ENCODE results near the gene VPS13D. TPM values are rescaled to one million over a fixed set of nuclear protein-coding genes. Genes with fewer than 3 reads are reported as not detected.

Gene VPS13D
- total RNA-seq, 2 donors from 2014 or later, result 54.0 to 63.3 TPM

DNA sequence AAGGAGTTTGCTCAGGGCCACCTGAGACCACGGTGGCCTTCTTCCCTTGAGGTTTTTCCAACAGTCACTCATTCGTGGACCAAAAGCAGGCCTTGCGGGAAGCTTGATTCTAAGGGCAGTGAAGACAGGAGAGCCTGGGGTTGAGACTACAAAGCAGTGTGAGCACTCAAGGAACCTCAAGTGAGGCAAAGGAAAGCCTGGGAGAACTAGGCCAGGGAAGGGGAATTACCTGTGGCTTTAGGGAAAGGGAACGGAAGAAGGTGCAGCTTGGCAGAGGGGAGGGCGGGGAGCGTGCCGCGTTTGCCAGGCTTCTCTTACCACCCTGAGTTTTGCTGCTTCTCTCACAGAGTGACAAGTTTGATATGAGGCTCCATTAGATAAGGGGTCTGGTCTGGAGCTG lies 273.9 kb downstream of the VPS13D start:
- ATAC-seq (no peak), DNase-seq (no peak)
- no peak overlapping the region for H3K27ac ChIP-seq
- H3K4me3 ChIP-seq, result no peak overlapping the region
- TF ChIP-seq, protein P1, sequence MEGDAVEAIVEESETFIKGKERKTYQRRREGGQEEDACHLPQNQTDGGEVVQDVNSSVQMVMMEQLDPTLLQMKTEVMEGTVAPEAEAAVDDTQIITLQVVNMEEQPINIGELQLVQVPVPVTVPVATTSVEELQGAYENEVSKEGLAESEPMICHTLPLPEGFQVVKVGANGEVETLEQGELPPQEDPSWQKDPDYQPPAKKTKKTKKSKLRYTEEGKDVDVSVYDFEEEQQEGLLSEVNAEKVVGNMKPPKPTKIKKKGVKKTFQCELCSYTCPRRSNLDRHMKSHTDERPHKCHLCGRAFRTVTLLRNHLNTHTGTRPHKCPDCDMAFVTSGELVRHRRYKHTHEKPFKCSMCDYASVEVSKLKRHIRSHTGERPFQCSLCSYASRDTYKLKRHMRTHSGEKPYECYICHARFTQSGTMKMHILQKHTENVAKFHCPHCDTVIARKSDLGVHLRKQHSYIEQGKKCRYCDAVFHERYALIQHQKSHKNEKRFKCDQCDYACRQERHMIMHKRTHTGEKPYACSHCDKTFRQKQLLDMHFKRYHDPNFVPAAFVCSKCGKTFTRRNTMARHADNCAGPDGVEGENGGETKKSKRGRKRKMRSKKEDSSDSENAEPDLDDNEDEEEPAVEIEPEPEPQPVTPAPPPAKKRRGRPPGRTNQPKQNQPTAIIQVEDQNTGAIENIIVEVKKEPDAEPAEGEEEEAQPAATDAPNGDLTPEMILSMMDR (IDR thresholded peaks at IDR 0.05), result no peak
- no peak for TF ChIP-seq POLR2A (IDR thresholded peaks at IDR 0.05)
- 65 to 66% methylated on average over 7 to 8 of the region's 8 CpGs for WGBS, 2 donors
- H3K4me1 ChIP-seq, result peaks cover 4% of the 10 kb centered on the region
- H3K9me3 ChIP-seq, result no peaks in the 10 kb centered on the region
- H3K36me3 ChIP-seq (replicated peaks in 1 of 2; ENCODE audit: insufficient read depth in 1 of 2, low read depth in 2 of 2), result peaks cover 4 to 7% of the 10 kb centered on the region in 2 donors
- intact Hi-C loops (cut with DNase I), result no loop called here
- H3K27me3 ChIP-seq, result no peaks in the 10 kb centered on the region

DNA sequence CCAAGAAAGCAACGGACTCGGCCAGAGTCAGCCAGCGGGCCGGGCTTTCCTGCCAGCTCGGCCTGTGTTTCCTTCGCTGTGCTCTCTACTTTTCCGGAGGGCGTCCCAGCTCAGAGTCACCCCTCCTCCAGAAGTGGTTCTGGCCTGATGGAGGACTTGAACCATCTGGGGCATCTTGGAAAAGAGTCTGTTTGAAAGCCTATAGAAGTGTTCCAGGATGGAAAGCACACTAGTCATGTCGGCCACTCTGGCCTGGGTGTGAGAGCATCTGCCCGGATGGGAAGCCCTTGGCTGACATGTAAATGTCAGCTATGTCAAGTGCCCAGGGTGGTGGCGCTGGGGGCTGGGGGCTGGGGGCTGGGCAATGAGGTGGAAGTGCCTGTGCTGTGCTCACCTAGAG lies 274.8 kb downstream of the VPS13D start:
- no peak for DNase-seq
- H3K9me3 ChIP-seq, result no peaks in the 10 kb centered on the region
- peaks cover 4 to 7% of the 10 kb centered on the region in 2 donors for H3K36me3 ChIP-seq (replicated peaks in 1 of 2; ENCODE audit: insufficient read depth in 1 of 2, low read depth in 2 of 2)
- TF ChIP-seq, protein P1 (IDR thresholded peaks at IDR 0.05), result no peak
- TF ChIP-seq POLR2A (IDR thresholded peaks at IDR 0.05), result no peak
- no peak overlapping the region for H3K4me3 ChIP-seq
- no peak for ATAC-seq
- H3K27ac ChIP-seq, result no peak overlapping the region
- intact Hi-C loops (cut with DNase I), result no loop called here
- H3K4me1 ChIP-seq, result peaks cover 4% of the 10 kb centered on the region
- H3K27me3 ChIP-seq, result no peaks in the 10 kb centered on the region
- 88 to 95% methylated on average over 4 to 11 of the region's 11 CpGs for WGBS, 2 donors

DNA sequence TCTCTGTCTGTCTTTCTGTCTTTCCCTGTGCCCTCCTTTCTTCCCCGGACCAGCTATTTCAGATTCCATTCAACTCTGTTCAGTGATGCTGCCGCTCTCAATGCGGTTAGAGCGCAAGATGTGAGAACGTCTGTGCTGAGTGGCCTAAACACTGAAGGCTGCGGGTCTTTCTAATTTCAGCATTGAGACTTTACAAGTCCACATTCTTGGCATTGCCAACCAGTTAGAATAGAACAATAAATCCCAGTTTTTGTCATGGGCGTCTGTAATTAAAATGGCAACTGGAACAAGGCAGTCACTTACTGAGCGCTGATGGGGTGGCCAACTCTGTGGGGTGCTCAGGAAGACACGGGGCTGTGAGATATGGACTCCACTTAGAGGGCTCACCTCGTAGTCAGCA lies 275.4 kb downstream of the VPS13D start:
- no peak for DNase-seq
- no peak for ATAC-seq
- TF ChIP-seq, protein P1 (IDR thresholded peaks at IDR 0.05), result no peak
- no peak for TF ChIP-seq POLR2A (IDR thresholded peaks at IDR 0.05)
- intact Hi-C loops (cut with DNase I), result no loop called here
- Histone ChIP-seq H3K27ac (no peak overlapping the region), H3K36me3 (replicated peaks in 1 of 2; ENCODE audit: insufficient read depth in 1 of 2, low read depth in 2 of 2) (peaks cover 4 to 7% of the 10 kb centered on the region in 2 donors), H3K4me1 (peaks cover 4% of the 10 kb centered on the region), H3K4me3 (no peak overlapping the region), H3K9me3 (no peaks in the 10 kb centered on the region), H3K27me3 (no peaks in the 10 kb centered on the region)
- 92 to 93% methylated on average over 10 of the region's 10 CpGs for WGBS, 2 donors

DNA sequence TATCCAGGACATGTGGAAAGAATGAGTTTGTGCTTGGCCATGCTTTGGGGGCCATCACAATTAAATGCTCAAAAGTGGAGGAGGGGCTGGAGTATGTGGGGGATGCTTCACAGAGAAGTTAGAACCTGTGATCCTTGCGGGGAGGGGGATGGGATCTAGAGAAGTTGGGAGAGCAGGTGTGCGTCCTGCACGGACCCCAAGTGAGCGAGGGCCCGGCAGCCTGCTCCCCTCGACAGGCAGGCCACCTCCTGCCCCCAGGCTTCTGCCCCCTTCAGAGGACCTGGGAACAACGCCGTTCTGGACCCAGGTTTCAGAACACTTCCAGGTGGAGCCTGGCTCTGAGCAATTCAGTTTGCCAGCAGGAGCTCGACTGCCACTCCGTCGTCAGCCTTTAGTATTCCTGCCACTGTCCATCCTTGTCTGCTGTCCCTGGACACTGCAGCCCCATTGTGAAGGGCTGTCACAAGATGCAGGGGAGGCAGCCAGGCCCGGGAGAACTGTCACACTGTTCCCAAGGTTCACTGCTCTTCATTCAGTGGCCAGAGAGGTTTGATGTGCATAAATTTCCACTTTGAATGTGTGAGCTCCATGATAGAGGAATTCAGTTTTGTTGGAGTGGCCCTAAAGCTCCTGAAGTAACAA lies 275.9 kb downstream of the VPS13D start:
- 86 to 87% methylated on average over 8 to 11 of the region's 12 CpGs for WGBS, 2 donors
- no peaks in the 10 kb centered on the region for H3K9me3 ChIP-seq
- TF ChIP-seq POLR2A (IDR thresholded peaks at IDR 0.05), result no peak
- TF ChIP-seq, protein P1 (IDR thresholded peaks at IDR 0.05), result no peak
- H3K4me1 ChIP-seq, result peaks cover 4% of the 10 kb centered on the region
- DNase-seq, result no peak
- ATAC-seq, result no peak
- H3K27ac ChIP-seq, result no peak overlapping the region
- H3K27me3 ChIP-seq, result no peaks in the 10 kb centered on the region
- H3K36me3 ChIP-seq (replicated peaks in 1 of 2; ENCODE audit: insufficient read depth in 1 of 2, low read depth in 2 of 2), result peaks cover 4 to 7% of the 10 kb centered on the region in 2 donors
- intact Hi-C loops (cut with DNase I), result no loop called here
- H3K4me3 ChIP-seq, result no peak overlapping the region

Data from body of pancreas (tissue), 4 donors.